H1 (cell line): Measurements from ENCODE around the gene WIPI1.

Experiments
- BCL11A ChIP-seq, 2 experiments: IDR thresholded peaks; one replicate each; pipeline ENCODE4 v1.6.1; 2011; ENCODE audit warnings: low read depth in 2 of 2, low read length in 2 of 2, mild to moderate bottlenecking in 2 of 2
- CTCF ChIP-seq, 3 experiments: IDR thresholded peaks; 1 replicate in 2 of 3; 2 replicates in 1 of 3; pipeline versions ENCODE4 v1.5.1 to v1.6.1; 2011; ENCODE audit warnings: low read length in 3 of 3, mild to moderate bottlenecking in 3 of 3, inconsistent platforms in 2 of 3, low read depth in 1 of 3, moderate library complexity in 1 of 3; ENCODE audit not compliant: insufficient read depth in 1 of 3; ENCODE audit errors: control extremely low read depth in 1 of 3
- JUN ChIP-seq: IDR thresholded peaks from 2 replicates; pipeline ENCODE4 v1.6.1; 2011; ENCODE audit warnings: low read depth, mild to moderate bottlenecking, improper control_type of control experiment, low read length
- KDM5A ChIP-seq: fragments of 200-600 bp; IDR thresholded peaks from 2 replicates; pipeline ENCODE4 v1.7.1; 2012; ENCODE audit warnings: mild to moderate bottlenecking, low read length, inconsistent platforms, mixed read lengths
- POLR2A ChIP-seq, 2 experiments: IDR thresholded peaks; 1 replicate in 1 of 2; 2 replicates in 1 of 2; pipeline ENCODE4 v1.6.1; 2011; ENCODE audit warnings: low read depth in 2 of 2, low read length in 2 of 2, mild to moderate bottlenecking in 2 of 2; ENCODE audit errors: control extremely low read depth in 1 of 2
- RXRA ChIP-seq: IDR thresholded peaks from 2 replicates; pipeline ENCODE4 v1.6.1; 2011; ENCODE audit warnings: low read depth, mild to moderate bottlenecking, low read length, moderate library complexity; ENCODE audit not compliant: insufficient read depth
- ZNF274 ChIP-seq: IDR thresholded peaks from 2 replicates; pipeline ENCODE4 v1.7.0; 2012; ENCODE audit warnings: low read length, borderline replicate concordance; ENCODE audit errors: extremely low read depth

- TF ChIP-seq CTCF (IDR thresholded peaks at IDR 0.05; ENCODE audit: control extremely low read depth in 1 of 3, insufficient read depth in 1 of 3, low read depth in 1 of 3, low read length in 3 of 3) (no peak), RXRA (no peak), ZNF274 (no peak), KDM5A (no peak), BCL11A (IDR thresholded peaks at IDR 0.05; ENCODE audit: low read depth in 2 of 2, low read length in 2 of 2) (no peak), JUN (no peak), POLR2A (IDR thresholded peaks at IDR 0.05; ENCODE audit: control extremely low read depth in 1 of 2, low read depth in 2 of 2, low read length in 2 of 2) (no peak)
These were observed 43.8 kb upstream of the WIPI1 start for GRCh38 chr17:68501074-68501473.
